GM13976 (cell line): ENCODE results near the gene NUFIP1.

ENCODE experiments used
- DNase-seq: peaks from one replicate; pipeline ENCODE4 v3.0.0; 2012; ENCODE audit warnings: low spot score
- CTCF ChIP-seq: IDR thresholded peaks from 2 replicates; pipeline ENCODE4 v1.5.1; 2012; ENCODE audit warnings: borderline replicate concordance, mild to moderate bottlenecking; ENCODE audit not compliant: insufficient read depth; ENCODE audit errors: extremely low read depth, missing control alignments, control extremely low read depth
- in situ Hi-C: fragments of 300-500 bp; cut with MboI; formaldehyde crosslinking; loops from one replicate; pipeline ENCODE4 v1.12.0; 2022; ENCODE audit warnings: low sequenced_read_pairs, mixed read lengths, inconsistent platforms; ENCODE audit not compliant: unreplicated experiment

Gene NUFIP1

GRCh38 chr13:44912278-44913016, 76.8 kb downstream of the NUFIP1 start:
- TF ChIP-seq CTCF: no peak
- no peak for DNase-seq
- in situ Hi-C loops: no loop called here

- in situ Hi-C loops: no loop called here
- no peak for DNase-seq
- TF ChIP-seq CTCF: no peak
These were observed 80.6 kb downstream of the NUFIP1 start for GRCh38 chr13:44908712-44909111.

- DNase-seq: no peak
- in situ Hi-C loops: no loop called here
- TF ChIP-seq CTCF: no peak
These were observed 81.0 kb downstream of the NUFIP1 start for GRCh38 chr13:44908266-44908665.

GRCh38 chr13:44906713-44907112, 82.6 kb downstream of the NUFIP1 start:
- in situ Hi-C loops: no loop called here
- no peak for TF ChIP-seq CTCF
- no peak for DNase-seq

GRCh38 chr13:44906230-44906629, 83.0 kb downstream of the NUFIP1 start:
- in situ Hi-C loops: no loop called here
- no peak for DNase-seq
- TF ChIP-seq CTCF: no peak

GRCh38 chr13:44905556-44905955, 83.7 kb downstream of the NUFIP1 start:
- in situ Hi-C loops: no loop called here
- TF ChIP-seq CTCF: no peak
- no peak for DNase-seq
